Measurements from ENCODE around the gene PSMD8.
"Not testable (repeated sequence)": the region's sequence is repeated elsewhere in the genome, so short reads cannot be mapped to it uniquely, and the experiment has no call there.

Gene PSMD8

GRCh38 chr19:38351865-38352395 is 22.4 kb upstream of the PSMD8 start:
- H3K27me3 ChIP-seq (ENCODE audit: control insufficient read depth, insufficient read depth, low read length): peaks cover 9% of the 10 kb centered on the region
- no peak overlapping the region for H3K9ac ChIP-seq (ENCODE audit: low read length)
- H3K27ac ChIP-seq (ENCODE audit: low read depth, low read length): no peak overlapping the region

GRCh38 chr19:38352611-38353010 is 21.8 kb upstream of the PSMD8 start:
- peaks cover 9% of the 10 kb centered on the region for H3K27me3 ChIP-seq (ENCODE audit: control insufficient read depth, insufficient read depth, low read length)
- no peaks in the 10 kb centered on the region for H3K4me1 ChIP-seq (ENCODE audit: control insufficient read depth, insufficient read depth, low read length)
- no peaks in the 10 kb centered on the region for H3K36me3 ChIP-seq (ENCODE audit: control insufficient read depth, insufficient read depth, low read length)
- no peak overlapping the region for H3K27ac ChIP-seq (ENCODE audit: low read depth, low read length)
- H3K9ac ChIP-seq (ENCODE audit: low read length): no peak overlapping the region
- H3K4me3 ChIP-seq (ENCODE audit: low read length): no peak overlapping the region

More at GRCh38 chr19:38351865-38352395, 22.4 kb upstream of the PSMD8 start:
- H3K4me1 ChIP-seq (ENCODE audit: control insufficient read depth, insufficient read depth, low read length): no peaks in the 10 kb centered on the region
- no peaks in the 10 kb centered on the region for H3K36me3 ChIP-seq (ENCODE audit: control insufficient read depth, insufficient read depth, low read length)
- H3K4me3 ChIP-seq (ENCODE audit: low read length): no peak overlapping the region

- Histone ChIP-seq H3K36me3 (ENCODE audit: control insufficient read depth, insufficient read depth, low read length) (no peaks in the 10 kb centered on the region), H3K4me3 (ENCODE audit: low read length) (no peak overlapping the region), H3K27me3 (ENCODE audit: control insufficient read depth, insufficient read depth, low read length) (peaks cover 16% of the 10 kb centered on the region), H3K9ac (ENCODE audit: low read length) (no peak overlapping the region), H3K4me1 (ENCODE audit: control insufficient read depth, insufficient read depth, low read length) (no peaks in the 10 kb centered on the region), H3K27ac (ENCODE audit: low read depth, low read length) (no peak overlapping the region)
Measured at GRCh38 chr19:38355728-38356725, 18.3 kb upstream of the PSMD8 start.

- H3K27me3 ChIP-seq (ENCODE audit: control insufficient read depth, insufficient read depth, low read length): peaks cover 17% of the 10 kb centered on the region
- no peaks in the 10 kb centered on the region for H3K4me1 ChIP-seq (ENCODE audit: control insufficient read depth, insufficient read depth, low read length)
- no peak overlapping the region for H3K27ac ChIP-seq (ENCODE audit: low read depth, low read length)
- no peaks in the 10 kb centered on the region for H3K36me3 ChIP-seq (ENCODE audit: control insufficient read depth, insufficient read depth, low read length)
- no peak overlapping the region for H3K4me3 ChIP-seq (ENCODE audit: low read length)
- H3K9ac ChIP-seq (ENCODE audit: low read length): no peak overlapping the region
Measured at GRCh38 chr19:38358071-38358470, 16.3 kb upstream of the PSMD8 start.

- H3K36me3 ChIP-seq (ENCODE audit: control insufficient read depth, insufficient read depth, low read length): no peaks in the 10 kb centered on the region
- no peaks in the 10 kb centered on the region for H3K4me1 ChIP-seq (ENCODE audit: control insufficient read depth, insufficient read depth, low read length)
- no peak overlapping the region for H3K9ac ChIP-seq (ENCODE audit: low read length)
- peaks cover 17% of the 10 kb centered on the region for H3K27me3 ChIP-seq (ENCODE audit: control insufficient read depth, insufficient read depth, low read length)
- no peak overlapping the region for H3K27ac ChIP-seq (ENCODE audit: low read depth, low read length)
- no peak overlapping the region for H3K4me3 ChIP-seq (ENCODE audit: low read length)
Measured at GRCh38 chr19:38359242-38360021, 14.9 kb upstream of the PSMD8 start.

GRCh38 chr19:38360351-38360750 is 14.0 kb upstream of the PSMD8 start:
- Histone ChIP-seq H3K27ac (ENCODE audit: low read depth, low read length) (no peak overlapping the region), H3K27me3 (ENCODE audit: control insufficient read depth, insufficient read depth, low read length) (peaks cover 15% of the 10 kb centered on the region), H3K9ac (ENCODE audit: low read length) (no peak overlapping the region), H3K4me3 (ENCODE audit: low read length) (no peak overlapping the region), H3K4me1 (ENCODE audit: control insufficient read depth, insufficient read depth, low read length) (no peaks in the 10 kb centered on the region), H3K36me3 (ENCODE audit: control insufficient read depth, insufficient read depth, low read length) (no peaks in the 10 kb centered on the region)

GRCh38 chr19:38360839-38361631 is 13.3 kb upstream of the PSMD8 start:
- H3K4me3 ChIP-seq (ENCODE audit: low read length): peak overlapping the region; percentile 71
- H3K9ac ChIP-seq (ENCODE audit: low read length): no peak overlapping the region
- no peaks in the 10 kb centered on the region for H3K36me3 ChIP-seq (ENCODE audit: control insufficient read depth, insufficient read depth, low read length)
- peaks cover 15% of the 10 kb centered on the region for H3K27me3 ChIP-seq (ENCODE audit: control insufficient read depth, insufficient read depth, low read length)
- no peaks in the 10 kb centered on the region for H3K4me1 ChIP-seq (ENCODE audit: control insufficient read depth, insufficient read depth, low read length)
- H3K27ac ChIP-seq (ENCODE audit: low read depth, low read length): no peak overlapping the region

GRCh38 chr19:38361633-38362075 is 12.7 kb upstream of the PSMD8 start:
- Histone ChIP-seq H3K4me1 (ENCODE audit: control insufficient read depth, insufficient read depth, low read length) (no peaks in the 10 kb centered on the region), H3K9ac (ENCODE audit: low read length) (no peak overlapping the region), H3K4me3 (ENCODE audit: low read length) (peak overlapping the region; percentile 71), H3K27me3 (ENCODE audit: control insufficient read depth, insufficient read depth, low read length) (peaks cover 10% of the 10 kb centered on the region), H3K27ac (ENCODE audit: low read depth, low read length) (no peak overlapping the region), H3K36me3 (ENCODE audit: control insufficient read depth, insufficient read depth, low read length) (no peaks in the 10 kb centered on the region)

- H3K9ac ChIP-seq (ENCODE audit: low read length): no peak overlapping the region
- no peak overlapping the region for H3K27ac ChIP-seq (ENCODE audit: low read depth, low read length)
- H3K4me3 ChIP-seq (ENCODE audit: low read length): peak overlapping the region; percentile 71
- peaks cover 9% of the 10 kb centered on the region for H3K27me3 ChIP-seq (ENCODE audit: control insufficient read depth, insufficient read depth, low read length)
- H3K4me1 ChIP-seq (ENCODE audit: control insufficient read depth, insufficient read depth, low read length): no peaks in the 10 kb centered on the region
- H3K36me3 ChIP-seq (ENCODE audit: control insufficient read depth, insufficient read depth, low read length): no peaks in the 10 kb centered on the region
Measured at GRCh38 chr19:38362076-38362945, 12.1 kb upstream of the PSMD8 start.

GRCh38 chr19:38362946-38363688 is 11.3 kb upstream of the PSMD8 start:
- peak overlapping the region; percentile 71 for H3K4me3 ChIP-seq (ENCODE audit: low read length)
- not testable (repeated sequence) for H3K4me1 ChIP-seq (ENCODE audit: control insufficient read depth, insufficient read depth, low read length); H3K9ac ChIP-seq (ENCODE audit: low read length); H3K27ac ChIP-seq (ENCODE audit: low read depth, low read length); H3K36me3 ChIP-seq (ENCODE audit: control insufficient read depth, insufficient read depth, low read length)
- H3K27me3 ChIP-seq (ENCODE audit: control insufficient read depth, insufficient read depth, low read length): peaks cover 12% of the 10 kb centered on the region

GRCh38 chr19:38367041-38367440 is 7.3 kb upstream of the PSMD8 start:
- Histone ChIP-seq H3K27ac (ENCODE audit: low read depth, low read length) (no peak overlapping the region), H3K27me3 (ENCODE audit: control insufficient read depth, insufficient read depth, low read length) (peaks cover 3% of the 10 kb centered on the region), H3K4me1 (ENCODE audit: control insufficient read depth, insufficient read depth, low read length) (no peaks in the 10 kb centered on the region), H3K36me3 (ENCODE audit: control insufficient read depth, insufficient read depth, low read length) (no peaks in the 10 kb centered on the region), H3K9ac (ENCODE audit: low read length) (no peak overlapping the region), H3K4me3 (ENCODE audit: low read length) (no peak overlapping the region)
